SJSA1 (cell line): ENCODE data around the gene GABRA5. TPM values are rescaled to one million over a fixed set of nuclear protein-coding genes. Genes with fewer than 3 reads are reported as not detected.

Experiments
- total RNA-seq: library from RNA; depleted of rRNA; stranded (reverse); fragments of >200 nt; shearing (Covaris generic); gene quantifications from 2 replicates; pipeline ENCODE4 v1.2.3, GENCODE V29; 2014; rRNA removed

The GABRA5 gene
- total RNA-seq, 1 experiment from 2014 or later, result not detected

Other genes starting within 250 kb of the GABRA5 start
- gene GABRB3, start 94.0 kb upstream of the GABRA5 start, total RNA-seq, result not detected in 2 replicates
- not detected in 2 replicates for gene GABRG3, start 104.1 kb downstream of the GABRA5 start, total RNA-seq